Vagina (tissue), 2 donors: ENCODE measurements around the gene ARHGAP6. TPM values are rescaled to one million over a fixed set of nuclear protein-coding genes. Genes with fewer than 3 reads are reported as not detected.

Experiments
- DNase-seq, 2 donors: peaks; one replicate each; pipeline ENCODE4 v3.0.0-alpha.2; 2017; ENCODE audit errors: extremely low spot score in 2 of 2
- H3K27ac ChIP-seq: fragments of 200-600 bp; sonication (generic); one replicate; pipeline ENCODE4 v1.5.1; 2019
- H3K27me3 ChIP-seq: fragments of 200-600 bp; sonication (generic); one replicate; pipeline ENCODE4 v1.5.1; 2019
- H3K36me3 ChIP-seq, 2 donors: fragments of 200-600 bp; sonication (generic); one replicate each; pipeline ENCODE4 v1.5.1; 2017 to 2019
- H3K4me1 ChIP-seq: fragments of 200-600 bp; sonication (generic); one replicate; pipeline ENCODE4 v1.5.1; 2019
- H3K4me3 ChIP-seq, 2 donors: fragments of 200-600 bp; sonication (generic); 1 replicate in 1 of 2; 2 replicates in 1 of 2; pipeline ENCODE4 v1.5.1; 2016 to 2019
- H3K9me3 ChIP-seq: fragments of 200-600 bp; sonication (generic); one replicate; pipeline ENCODE4 v1.5.1; 2019
- CTCF ChIP-seq, 3 experiments: fragments of 450-650 bp in 2 of 3; fragments of 200-600 bp in 1 of 3; sonication (generic) in 1 of 3; IDR thresholded peaks; one replicate each; pipeline ENCODE4 v1.5.1; 2017 to 2019; ENCODE audit warnings: antibody characterized with exemption in 3 of 3, mild to moderate bottlenecking in 2 of 3, moderate library complexity in 2 of 3
- POLR2A ChIP-seq, 2 donors: fragments of 450-650 bp; IDR thresholded peaks; one replicate each; pipeline ENCODE4 v1.6.1; 2017; ENCODE audit warnings: antibody characterized with exemption in 2 of 2, mild to moderate bottlenecking in 2 of 2, moderate library complexity in 2 of 2
- POLR2AphosphoS5 ChIP-seq, 2 donors: sonication (generic); formaldehyde crosslinking; IDR thresholded peaks; one replicate each; pipeline ENCODE4 v1.9.0; 2017; ENCODE audit warnings: antibody characterized with exemption in 2 of 2, mild to moderate bottlenecking in 2 of 2, low read depth in 1 of 2; ENCODE audit not compliant: insufficient read depth in 1 of 2
- intact Hi-C: fragments of 100-400 bp; cut with DNase I; formaldehyde crosslinking; loops from one replicate; pipeline ENCODE4 v1.15.1; 2023
- total RNA-seq: library from RNA; depleted of rRNA; stranded (reverse); fragments of >200 nt; gene quantifications from one replicate; pipeline ENCODE4 v1.2.3, GENCODE V29; 2016

ARHGAP6 gene
- total RNA-seq, 1 donor from 2014 or later = 15.7 TPM

- H3K4me1 ChIP-seq = no peaks in the 10 kb centered on the region
- no peaks in the 10 kb centered on the region for H3K9me3 ChIP-seq
- H3K36me3 ChIP-seq = no peaks in the 10 kb centered on the region
- intact Hi-C loops = no loop called here
- H3K27me3 ChIP-seq = no peaks in the 10 kb centered on the region
- no peak overlapping the region for H3K27ac ChIP-seq
- DNase-seq = no peak
- H3K4me3 ChIP-seq = no peak overlapping the region
- TF ChIP-seq POLR2A (IDR thresholded peaks at IDR 0.05) (no peak), POLR2AphosphoS5 (IDR thresholded peaks at IDR 0.05; ENCODE audit: insufficient read depth in 1 of 2, low read depth in 1 of 2) (no peak), CTCF (IDR thresholded peaks at IDR 0.05) (no peak)
These were observed 408.0 kb downstream of the ARHGAP6 start for GRCh38 chrX:11257711-11258110.

- intact Hi-C loops = no loop called here
- H3K9me3 ChIP-seq = no peaks in the 10 kb centered on the region
- TF ChIP-seq POLR2A (IDR thresholded peaks at IDR 0.05) (no peak), CTCF (IDR thresholded peaks at IDR 0.05) (no peak)
- no peak overlapping the region for H3K4me3 ChIP-seq
- H3K27ac ChIP-seq = no peak overlapping the region
- H3K36me3 ChIP-seq = no peaks in the 10 kb centered on the region
- DNase-seq = no peak
- no peaks in the 10 kb centered on the region for H3K4me1 ChIP-seq
- H3K27me3 ChIP-seq = no peaks in the 10 kb centered on the region
These were observed 408.4 kb downstream of the ARHGAP6 start for GRCh38 chrX:11257290-11257689.

GRCh38 chrX:11254417-11255109 lies 411.2 kb downstream of the ARHGAP6 start:
- intact Hi-C loops = no loop called here
- no peak overlapping the region for H3K4me3 ChIP-seq
- no peaks in the 10 kb centered on the region for H3K4me1 ChIP-seq
- H3K27ac ChIP-seq = no peak overlapping the region
- no peaks in the 10 kb centered on the region for H3K9me3 ChIP-seq
- H3K27me3 ChIP-seq = no peaks in the 10 kb centered on the region
- TF ChIP-seq CTCF (IDR thresholded peaks at IDR 0.05) = no peak
- DNase-seq = no peak
- no peaks in the 10 kb centered on the region for H3K36me3 ChIP-seq

- H3K27me3 ChIP-seq = no peaks in the 10 kb centered on the region
- no peaks in the 10 kb centered on the region for H3K36me3 ChIP-seq
- H3K27ac ChIP-seq = no peak overlapping the region
- no peaks in the 10 kb centered on the region for H3K9me3 ChIP-seq
- H3K4me1 ChIP-seq = peaks cover 12% of the 10 kb centered on the region
- intact Hi-C loops = no loop called here
- DNase-seq = no peak
- no peak overlapping the region for H3K4me3 ChIP-seq
- TF ChIP-seq POLR2AphosphoS5 (IDR thresholded peaks at IDR 0.05; ENCODE audit: insufficient read depth in 1 of 2, low read depth in 1 of 2) = no peak
- TF ChIP-seq POLR2A (IDR thresholded peaks at IDR 0.05) = no peak
- no peak for TF ChIP-seq CTCF (IDR thresholded peaks at IDR 0.05)
These were observed 421.1 kb downstream of the ARHGAP6 start for GRCh38 chrX:11244636-11245035.

- no peak overlapping the region for H3K27ac ChIP-seq
- H3K36me3 ChIP-seq = no peaks in the 10 kb centered on the region
- intact Hi-C loops = no loop called here
- no peak for DNase-seq
- no peak for TF ChIP-seq POLR2AphosphoS5 (IDR thresholded peaks at IDR 0.05; ENCODE audit: insufficient read depth in 1 of 2, low read depth in 1 of 2)
- TF ChIP-seq CTCF (IDR thresholded peaks at IDR 0.05) = no peak
- TF ChIP-seq POLR2A (IDR thresholded peaks at IDR 0.05) = no peak
- no peak overlapping the region for H3K4me3 ChIP-seq
- no peaks in the 10 kb centered on the region for H3K27me3 ChIP-seq
- H3K4me1 ChIP-seq = peaks cover 12% of the 10 kb centered on the region
- H3K9me3 ChIP-seq = no peaks in the 10 kb centered on the region
These were observed 423.0 kb downstream of the ARHGAP6 start for GRCh38 chrX:11242704-11243103.
